CD4-positive, alpha-beta T cell (primary cell): Measurements from ENCODE around the gene SREBF2. TPM values are rescaled to one million over a fixed set of nuclear protein-coding genes. Genes with fewer than 3 reads are reported as not detected.
A peak's percentile ranks its signal among the peaks of the same experiment; 100 is the strongest.

Source experiments
- ATAC-seq: fragments of 200-7000 bp; cut with Tn5 transposase; one replicate; pipeline ENCODE4 v1.10.0; 2022; ENCODE audit warnings: mild to moderate bottlenecking; ENCODE audit not compliant: poor library complexity
- CTCF ChIA-PET: fragments of 350-600 bp; sonication (Branson Sonifier 250); formaldehyde crosslinking; loops from one replicate; lab custom pipeline; 2021; ENCODE audit warnings: antibody characterized with exemption, inconsistent platforms; lab: Charles Lee
- POLR2A ChIA-PET: fragments of 350-600 bp; sonication (Branson Sonifier 250); formaldehyde crosslinking; loops from one replicate; lab custom pipeline; 2021; ENCODE audit warnings: antibody characterized with exemption, inconsistent platforms; lab: Charles Lee
- DNase-seq, 14 experiments: peaks; one replicate each; pipeline ENCODE4 v3.0.0-alpha.2; 2013 to 2020; ENCODE audit warnings: mixed read lengths in 2 of 14
- H3K27ac ChIP-seq, 2 donors: one replicate each; pipeline versions ENCODE4 v1.5.1 to v1.7.0; 2013; ENCODE audit warnings: low read length in 2 of 2, low read depth in 1 of 2, mild to moderate bottlenecking in 1 of 2
- H3K27me3 ChIP-seq, 2 experiments: 1 replicate in 1 of 2; 2 replicates in 1 of 2; pipeline versions ENCODE4 v1.6.1 to v1.7.0; 2013; ENCODE audit warnings: low read length in 2 of 2, control low read depth in 1 of 2, mild to moderate bottlenecking in 1 of 2, moderate library complexity in 1 of 2; ENCODE audit not compliant: insufficient read depth in 2 of 2, control insufficient read depth in 1 of 2
- H3K36me3 ChIP-seq: one replicate; pipeline ENCODE4 v1.6.1; 2013; ENCODE audit warnings: low read length, control low read depth; ENCODE audit not compliant: insufficient read depth
- H3K4me1 ChIP-seq: one replicate; pipeline ENCODE4 v1.6.1; 2013; ENCODE audit warnings: low read length, control low read depth; ENCODE audit not compliant: insufficient read depth
- H3K4me3 ChIP-seq: one replicate; pipeline ENCODE4 v1.5.1; 2013; ENCODE audit warnings: mild to moderate bottlenecking, low read length, moderate library complexity
- H3K9me3 ChIP-seq, 2 experiments: 1 replicate in 1 of 2; 2 replicates in 1 of 2; pipeline versions ENCODE4 v1.6.1 to v1.7.0; 2013; ENCODE audit warnings: low read length in 2 of 2, mild to moderate bottlenecking in 2 of 2, control low read depth in 1 of 2, moderate library complexity in 1 of 2; ENCODE audit not compliant: control insufficient read depth in 1 of 2, insufficient read depth in 1 of 2
- H3K27ac Mint-ChIP-seq: one replicate; pipeline ENCODE4 v1.8.0; 2020; ENCODE audit warnings: mixed read lengths
- H3K27me3 Mint-ChIP-seq: one replicate; pipeline ENCODE4 v1.8.0; 2021; ENCODE audit warnings: mixed read lengths
- H3K36me3 Mint-ChIP-seq: one replicate; pipeline ENCODE4 v1.8.0; 2021; ENCODE audit warnings: low read depth, mixed read lengths
- H3K4me1 Mint-ChIP-seq: one replicate; pipeline ENCODE4 v1.8.0; 2021; ENCODE audit warnings: low read depth, mixed read lengths
- H3K4me3 Mint-ChIP-seq: one replicate; pipeline ENCODE4 v1.8.0; 2020; ENCODE audit warnings: mild to moderate bottlenecking, mixed read lengths
- H3K9me3 Mint-ChIP-seq: one replicate; pipeline ENCODE4 v1.8.0; 2020; ENCODE audit warnings: mixed read lengths
- intact Hi-C, 2 experiments: fragments of 100-400 bp; cut with DNase I in 1 of 2; cut with micrococcal nuclease in 1 of 2; formaldehyde crosslinking; loops; one replicate each; pipeline versions ENCODE4 v1.15.1 to v1.9.0; 2023 to 2025; cut with DNase I, micrococcal nuclease
- total RNA-seq, 174 experiments: library from RNA in 2 of 174; stranded (reverse) in 2 of 174; gene quantifications; one replicate each; pipeline ENCODE4 v1.2.3 and lab custom pipeline; 2021 to 2026
- TF ChIP-seq, protein P1 (sequence below): fragments of 200-600 bp; IDR thresholded peaks from one replicate; pipeline ENCODE4 v1.8.0; 2022; ENCODE audit warnings: antibody characterized with exemption, mild to moderate bottlenecking

The SREBF2 gene
- total RNA-seq, 2 experiments from 2014 or later = 67.2 to 69.9 TPM

DNA sequence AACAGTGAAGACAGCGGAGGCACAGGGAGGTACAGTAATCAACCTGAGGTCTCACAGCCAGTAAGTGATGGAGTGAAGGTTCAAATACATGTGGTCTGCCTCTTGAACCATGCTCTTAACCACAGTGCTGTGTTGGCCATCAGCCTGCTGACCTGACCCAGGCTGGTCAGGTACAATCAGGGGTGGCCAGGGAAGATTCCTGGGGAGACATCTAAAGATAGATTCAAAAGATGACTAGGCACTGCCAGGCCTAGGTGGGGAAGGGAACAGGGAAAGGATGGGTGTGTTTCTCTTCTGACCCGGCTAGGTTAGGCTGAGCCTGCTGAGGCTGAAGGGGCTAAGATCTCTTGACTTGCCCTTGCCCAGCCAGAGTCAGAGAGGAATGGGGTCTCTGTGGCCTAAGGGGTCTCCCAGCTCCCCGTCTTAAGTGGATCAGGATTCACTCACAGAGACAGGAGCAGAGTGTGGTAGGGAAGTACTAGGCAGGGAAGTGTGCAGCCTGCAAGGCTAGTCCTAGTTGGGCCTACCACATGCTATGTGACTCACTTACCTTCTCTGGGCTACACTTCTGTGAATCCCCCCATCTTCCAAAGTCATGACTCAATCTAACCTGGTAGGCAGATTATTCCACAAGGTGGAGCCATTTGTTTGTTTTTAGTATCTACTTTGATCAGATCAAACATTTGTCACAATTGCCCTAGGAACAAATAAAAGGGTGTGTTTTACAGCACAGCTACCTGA, 10.4 kb upstream of the SREBF2 start:
- TF ChIP-seq, protein P1, sequence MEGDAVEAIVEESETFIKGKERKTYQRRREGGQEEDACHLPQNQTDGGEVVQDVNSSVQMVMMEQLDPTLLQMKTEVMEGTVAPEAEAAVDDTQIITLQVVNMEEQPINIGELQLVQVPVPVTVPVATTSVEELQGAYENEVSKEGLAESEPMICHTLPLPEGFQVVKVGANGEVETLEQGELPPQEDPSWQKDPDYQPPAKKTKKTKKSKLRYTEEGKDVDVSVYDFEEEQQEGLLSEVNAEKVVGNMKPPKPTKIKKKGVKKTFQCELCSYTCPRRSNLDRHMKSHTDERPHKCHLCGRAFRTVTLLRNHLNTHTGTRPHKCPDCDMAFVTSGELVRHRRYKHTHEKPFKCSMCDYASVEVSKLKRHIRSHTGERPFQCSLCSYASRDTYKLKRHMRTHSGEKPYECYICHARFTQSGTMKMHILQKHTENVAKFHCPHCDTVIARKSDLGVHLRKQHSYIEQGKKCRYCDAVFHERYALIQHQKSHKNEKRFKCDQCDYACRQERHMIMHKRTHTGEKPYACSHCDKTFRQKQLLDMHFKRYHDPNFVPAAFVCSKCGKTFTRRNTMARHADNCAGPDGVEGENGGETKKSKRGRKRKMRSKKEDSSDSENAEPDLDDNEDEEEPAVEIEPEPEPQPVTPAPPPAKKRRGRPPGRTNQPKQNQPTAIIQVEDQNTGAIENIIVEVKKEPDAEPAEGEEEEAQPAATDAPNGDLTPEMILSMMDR = peak; percentile 60
- no peak overlapping the region for H3K4me3 Mint-ChIP-seq
- no peak overlapping the region for H3K4me3 ChIP-seq
- H3K4me1 ChIP-seq = peaks cover 5% of the 10 kb centered on the region
- DNase-seq (peak in 6 of 14 experiments; percentile 6 to 87 (median 66)), ATAC-seq (peak; percentile 92)
- H3K27me3 ChIP-seq = no peaks in the 10 kb centered on the region
- H3K27ac ChIP-seq = no peak overlapping the region
- POLR2A ChIA-PET = interaction anchor here (0.7 to 1.9 kb wide), 6 partner anchors 10 to 125 kb away, joined by 3 to 14 read pairs (median 6); partner anchors contain the start of genes CCDC134, CENPM and SREBF2
- no peaks in the 10 kb centered on the region for H3K9me3 ChIP-seq
- CTCF ChIA-PET = interaction anchor here (0.7 to 2.2 kb wide), 6 partner anchors 9 to 118 kb away, joined by 3 to 16 read pairs (median 5); partner anchors contain the start of gene SREBF2
- H3K27me3 Mint-ChIP-seq = no peaks in the 10 kb centered on the region
- H3K36me3 Mint-ChIP-seq = peaks cover 42% of the 10 kb centered on the region
- H3K36me3 ChIP-seq = peaks cover 44% of the 10 kb centered on the region
- peak overlapping the region; percentile 69 for H3K27ac Mint-ChIP-seq
- peaks cover 18% of the 10 kb centered on the region for H3K4me1 Mint-ChIP-seq
- H3K9me3 Mint-ChIP-seq = no peaks in the 10 kb centered on the region
- intact Hi-C loops = loop anchor here (1.0 to 5.0 kb wide), 4 partner anchors 36 to 615 kb away; no protein-coding TSS in a partner anchor

DNA sequence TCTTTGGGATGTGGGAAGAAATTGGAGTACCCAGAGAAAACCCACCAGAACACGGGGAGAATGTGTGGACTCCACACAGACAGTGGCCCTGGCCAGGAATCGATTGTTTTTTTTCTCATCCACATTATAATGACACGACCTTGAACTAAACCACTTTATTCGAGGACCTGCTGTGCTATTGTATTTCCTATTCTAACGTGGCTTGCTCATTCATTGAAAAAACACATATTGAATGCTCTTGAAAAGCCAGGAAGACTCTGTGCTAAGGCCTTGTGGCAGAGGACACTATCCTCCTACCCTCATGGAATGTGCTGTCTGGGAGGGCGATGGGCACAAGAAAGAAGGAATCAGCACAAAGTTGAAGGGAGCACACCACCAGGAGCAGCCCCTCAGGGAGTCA, 9.1 kb upstream of the SREBF2 start:
- ChIA-PET CTCF (interaction anchor here (1.4 kb wide), 1 partner anchor 33 kb away, joined by 3 read pairs; no protein-coding TSS in a partner anchor), POLR2A (no interaction called here)
- Mint-ChIP-seq H3K27me3 (no peaks in the 10 kb centered on the region), H3K27ac (peak overlapping the region; percentile 69), H3K9me3 (no peaks in the 10 kb centered on the region), H3K4me1 (peaks cover 18% of the 10 kb centered on the region), H3K36me3 (peaks cover 31% of the 10 kb centered on the region), H3K4me3 (no peak overlapping the region)
- peaks cover 37% of the 10 kb centered on the region for H3K36me3 ChIP-seq
- no peak overlapping the region for H3K27ac ChIP-seq
- intact Hi-C loops = loop anchor here (1.0 to 5.0 kb wide), 3 partner anchors 35 to 614 kb away; no protein-coding TSS in a partner anchor
- no peak overlapping the region for H3K4me3 ChIP-seq
- H3K9me3 ChIP-seq = no peaks in the 10 kb centered on the region
- no peak for ATAC-seq
- no peak for DNase-seq
- TF ChIP-seq, protein P1 = no peak
- H3K4me1 ChIP-seq = peaks cover 5% of the 10 kb centered on the region
- no peaks in the 10 kb centered on the region for H3K27me3 ChIP-seq

DNA sequence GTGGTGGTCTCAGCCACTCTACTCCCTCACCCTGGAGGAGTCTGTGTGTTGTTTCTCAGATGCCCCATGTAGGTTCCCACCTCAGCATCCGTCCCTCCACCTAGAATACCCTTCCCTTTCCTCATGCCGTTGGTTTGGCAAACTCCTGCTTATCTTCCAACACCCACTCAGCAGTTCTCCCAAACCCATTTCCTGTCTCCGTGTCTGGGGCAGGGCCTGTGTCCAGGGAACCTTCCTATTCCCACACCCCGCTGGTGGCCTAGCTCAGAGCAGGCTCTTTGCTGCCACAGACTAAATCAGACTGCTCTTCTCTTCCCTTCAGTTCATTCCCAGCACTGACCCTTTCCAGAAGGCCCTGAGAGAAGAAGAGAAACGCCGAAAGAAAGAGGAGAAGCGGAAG, 7.5 kb upstream of the SREBF2 start:
- POLR2A ChIA-PET = no interaction called here
- H3K36me3 ChIP-seq = peaks cover 26% of the 10 kb centered on the region
- intact Hi-C loops = no loop called here

More for the DNA sequence above, 7.5 kb upstream of the SREBF2 start:
- CTCF ChIA-PET = interaction anchor here (1.3 to 3.0 kb wide), 2 partner anchors 33 to 116 kb away, joined by 3 to 10 read pairs; no protein-coding TSS in a partner anchor
- H3K27ac ChIP-seq = no peak overlapping the region
- H3K36me3 Mint-ChIP-seq = peaks cover 21% of the 10 kb centered on the region
- TF ChIP-seq, protein P1 = no peak
- peaks cover 8% of the 10 kb centered on the region for H3K4me1 ChIP-seq
- no peaks in the 10 kb centered on the region for H3K27me3 Mint-ChIP-seq
- H3K27ac Mint-ChIP-seq = no peak overlapping the region
- H3K4me3 Mint-ChIP-seq = no peak overlapping the region
- H3K4me1 Mint-ChIP-seq = peaks cover 18% of the 10 kb centered on the region
- H3K4me3 ChIP-seq = no peak overlapping the region
- no peaks in the 10 kb centered on the region for H3K9me3 ChIP-seq
- DNase-seq = no peak
- H3K9me3 Mint-ChIP-seq = no peaks in the 10 kb centered on the region
- no peak for ATAC-seq
- no peaks in the 10 kb centered on the region for H3K27me3 ChIP-seq
